HG03066 (cell line): ENCODE measurements around the gene PHKB.
"Not testable (repeated sequence)": the region's sequence is repeated elsewhere in the genome, so short reads cannot be mapped to it uniquely, and the experiment has no call there.

ENCODE experiments used
- ATAC-seq: cut with Tn5 transposase; IDR thresholded peaks from one replicate; pipeline ENCODE4 v1.9.1; 2021; ENCODE audit warnings: low read depth; ENCODE audit not compliant: unreplicated experiment

PHKB gene

DNA sequence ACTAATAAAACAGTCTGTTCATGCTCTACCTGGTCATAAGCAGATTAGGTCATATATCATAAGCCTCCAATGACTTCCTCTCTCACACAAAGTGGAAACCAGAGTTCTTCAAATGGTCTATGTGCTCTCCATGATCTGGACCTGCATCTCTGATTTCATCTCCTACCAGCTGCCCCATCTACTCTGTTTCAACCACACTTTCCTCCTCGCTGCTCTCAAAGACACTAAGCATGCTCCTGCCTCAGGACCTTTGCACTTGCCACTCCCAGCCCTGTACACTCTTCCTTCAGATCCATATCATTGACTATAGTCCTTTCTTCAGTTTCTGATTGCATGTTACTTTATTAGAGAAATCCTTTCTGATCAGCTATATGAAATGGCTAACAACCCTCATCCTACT lies 196.8 kb downstream of the PHKB start:
- ATAC-seq: no peak

GRCh38 chr16:47660540-47660939 lies 199.4 kb downstream of the PHKB start:
- no peak for ATAC-seq

DNA sequence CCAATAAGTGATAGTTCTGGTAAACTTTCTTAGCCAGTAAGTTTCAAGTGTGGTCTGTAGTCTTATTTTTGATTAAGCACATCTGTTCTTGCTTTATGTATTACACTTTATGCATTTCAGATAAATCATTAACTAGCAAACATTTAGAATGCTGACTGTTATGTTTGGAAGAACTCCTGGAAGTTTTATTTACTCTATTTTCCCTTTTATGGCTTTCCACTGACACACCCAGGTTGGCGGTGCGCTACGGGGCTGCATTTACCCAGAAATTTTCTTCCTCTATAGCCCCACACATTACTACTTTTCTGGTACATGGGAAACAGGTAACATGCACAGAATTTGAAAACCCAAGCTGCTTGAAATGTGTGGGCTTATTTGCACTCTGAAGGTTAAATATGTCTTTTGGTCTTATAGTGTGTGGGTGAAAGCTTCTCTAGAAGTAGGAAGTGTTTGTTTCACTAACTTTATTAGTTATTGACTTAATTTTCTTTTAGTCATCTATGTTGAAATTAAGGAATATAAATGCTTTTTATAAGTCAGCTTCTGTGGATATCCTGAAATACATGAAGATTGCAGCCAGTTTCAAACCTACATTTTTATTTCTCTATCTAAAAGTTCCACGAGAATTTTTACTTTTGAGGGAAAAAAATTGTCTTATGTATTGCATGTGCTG lies 203.7 kb downstream of the PHKB start:
- ATAC-seq: no peak

DNA sequence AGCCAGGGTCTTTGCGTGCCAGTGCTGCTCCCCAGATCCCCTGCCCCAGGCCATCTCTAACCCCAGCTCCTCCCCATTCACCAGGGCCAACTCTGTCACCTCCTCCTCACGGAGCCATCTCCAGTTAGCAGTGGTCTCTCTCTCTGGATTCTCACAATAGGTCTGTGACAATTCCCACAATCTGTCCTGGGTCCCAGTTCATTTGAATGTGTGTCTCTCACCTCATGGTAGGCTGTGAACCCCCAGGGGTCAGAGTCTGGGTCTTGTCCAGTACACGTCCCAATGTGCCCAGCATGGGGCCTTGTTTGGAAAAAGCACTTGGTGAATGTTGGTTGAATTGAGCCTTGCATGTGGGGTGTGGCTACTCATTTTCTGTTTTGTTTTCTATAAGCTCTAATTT lies 205.3 kb downstream of the PHKB start:
- ATAC-seq: no peak

DNA sequence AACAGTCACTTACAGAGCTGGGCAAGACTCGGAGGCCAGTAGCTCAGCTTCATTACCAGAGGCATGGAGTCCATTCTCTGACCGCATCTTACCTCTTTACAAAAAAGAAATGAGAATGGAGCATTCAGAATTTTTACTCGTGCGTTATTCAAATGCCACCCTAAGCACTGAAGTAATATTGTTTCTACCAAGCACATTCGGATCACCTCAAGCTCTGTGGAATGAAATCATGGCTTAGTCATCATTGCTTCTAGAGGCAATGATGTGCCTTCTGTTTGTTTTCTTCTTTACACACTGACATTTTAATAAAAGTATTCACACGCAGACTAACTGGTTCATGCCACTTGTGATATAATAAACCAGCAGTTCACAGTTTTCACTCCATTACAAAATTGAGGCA lies 206.8 kb downstream of the PHKB start:
- no peak for ATAC-seq

DNA sequence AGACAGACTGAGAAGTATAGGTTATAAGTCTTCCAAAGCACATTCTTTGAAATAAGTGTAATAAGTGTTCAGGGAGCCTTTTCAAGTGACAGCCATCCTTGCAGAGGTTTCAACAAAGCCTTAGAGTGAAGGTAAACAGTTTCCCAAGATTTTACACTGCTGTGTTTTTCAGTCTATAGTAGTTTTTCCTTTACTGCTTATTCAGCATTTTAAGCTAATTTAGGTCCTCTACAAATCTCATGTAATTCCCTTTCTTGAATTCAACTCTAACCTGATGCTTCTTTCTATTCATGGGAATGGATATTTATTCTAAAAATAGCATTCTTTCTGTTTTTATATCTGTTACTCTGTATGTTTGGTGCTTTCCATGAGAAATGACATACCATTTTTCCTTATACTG lies 211.3 kb downstream of the PHKB start:
- ATAC-seq: no peak

DNA sequence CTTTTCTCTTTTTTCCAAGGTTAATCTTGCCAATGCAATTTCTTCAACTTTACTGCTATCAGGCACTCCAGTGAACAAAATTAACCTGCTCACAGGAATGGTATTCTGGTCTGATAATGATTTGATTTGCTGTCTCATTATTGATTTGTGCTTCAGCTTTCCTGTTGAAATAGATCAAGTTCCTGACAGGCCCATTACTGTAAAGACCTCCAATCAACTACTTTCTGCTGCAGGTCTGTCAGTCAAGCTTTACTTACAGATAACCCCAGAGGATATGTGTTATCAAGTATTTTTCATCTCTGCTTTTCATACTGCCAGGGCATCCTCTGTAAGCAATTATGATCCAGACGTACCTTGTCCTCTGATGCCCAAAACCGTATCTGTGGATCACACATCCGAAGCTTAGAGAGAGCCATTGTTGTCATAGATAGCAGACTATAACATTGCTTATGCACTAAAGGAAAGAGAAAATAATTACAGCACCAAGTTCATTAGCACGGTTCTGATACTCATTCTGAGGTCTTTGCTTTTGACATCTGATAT lies 215.6 kb downstream of the PHKB start:
- no peak for ATAC-seq

GRCh38 chr16:47681571-47681970 lies 220.4 kb downstream of the PHKB start:
- not testable (repeated sequence) for ATAC-seq

DNA sequence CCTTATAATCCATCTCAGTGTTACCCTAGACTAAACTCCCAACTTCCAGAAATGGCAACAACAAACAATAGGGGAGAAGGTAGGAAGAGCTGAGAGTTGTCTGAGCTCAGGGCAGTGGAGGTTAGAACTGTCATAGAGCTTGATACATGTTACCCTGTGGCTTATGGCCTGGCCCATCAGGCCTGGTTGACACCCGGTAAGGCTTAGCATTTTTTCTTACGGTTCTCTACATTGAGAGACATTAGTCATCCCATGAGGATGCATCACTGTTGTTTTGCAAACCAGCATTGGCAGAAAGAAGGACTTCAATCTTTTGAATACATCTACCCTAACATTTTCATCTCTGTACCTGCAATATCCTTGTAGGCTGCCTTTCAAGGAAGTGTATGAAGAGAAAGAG lies 226.6 kb downstream of the PHKB start:
- ATAC-seq: no peak

- no peak for ATAC-seq
Measured at GRCh38 chr16:47693226-47693625, 232.1 kb downstream of the PHKB start.

DNA sequence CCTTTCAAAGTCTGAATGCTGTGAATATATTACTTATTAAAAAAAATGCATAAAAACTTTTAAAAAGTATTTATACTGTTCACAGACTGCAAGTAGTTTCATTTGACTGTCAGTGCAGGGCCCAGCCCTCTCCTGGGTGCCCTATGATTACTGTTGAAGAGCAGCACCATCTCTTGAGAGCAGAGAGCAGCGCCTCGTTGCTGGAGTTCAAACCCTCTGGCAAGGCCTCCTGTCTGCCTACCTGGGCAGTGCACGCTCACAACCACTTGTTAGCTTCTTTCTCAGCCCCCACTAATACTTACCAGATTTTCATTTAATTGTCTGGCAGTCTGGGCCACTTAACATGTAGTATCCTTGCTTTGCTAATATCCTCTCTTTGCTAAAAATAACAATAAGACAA lies 233.4 kb downstream of the PHKB start:
- ATAC-seq: no peak

DNA sequence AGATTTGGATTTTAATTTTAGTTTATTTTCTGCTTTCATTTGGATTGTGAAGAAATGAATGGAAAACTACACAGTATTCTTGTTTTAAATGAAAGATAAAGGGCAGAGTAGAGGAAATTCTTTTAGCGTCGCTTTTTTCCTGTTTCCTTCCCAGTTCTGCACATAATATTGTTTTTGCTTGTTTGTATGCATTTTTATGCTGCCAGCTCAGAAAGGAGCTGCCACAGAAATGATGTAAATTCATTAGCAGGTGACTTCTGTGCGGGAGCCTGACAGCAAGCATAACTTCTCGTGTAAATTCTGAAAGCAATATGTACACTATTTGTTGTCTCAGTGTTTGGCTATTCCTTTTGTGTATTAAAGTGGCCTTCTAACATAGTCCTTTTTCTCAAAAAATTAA lies 234.6 kb downstream of the PHKB start:
- no peak for ATAC-seq

- no peak for ATAC-seq
Measured at GRCh38 chr16:47697826-47698225, 236.7 kb downstream of the PHKB start.

DNA sequence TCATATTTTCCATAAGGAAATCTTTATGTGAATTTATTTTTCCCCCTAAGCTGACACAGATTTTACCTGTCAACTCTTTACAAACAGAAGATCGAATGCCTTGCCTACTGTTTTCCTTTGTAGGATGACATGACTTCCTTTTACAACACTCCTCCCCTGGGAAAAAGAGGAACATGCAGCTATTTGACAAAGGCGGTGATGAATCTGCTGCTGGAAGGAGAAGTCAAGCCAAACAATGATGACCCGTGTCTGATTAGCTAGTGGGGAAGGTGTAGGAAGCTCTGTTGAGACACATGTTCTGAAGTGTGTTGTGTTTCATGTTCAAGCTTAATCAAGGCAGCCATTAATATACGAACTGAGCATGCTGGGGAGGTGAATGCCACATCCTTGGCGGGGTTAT lies 238.0 kb downstream of the PHKB start:
- no peak for ATAC-seq

GRCh38 chr16:47700857-47701587 lies 239.9 kb downstream of the PHKB start:
- ATAC-seq: no peak

GRCh38 chr16:47705266-47705665 lies 244.1 kb downstream of the PHKB start:
- no peak for ATAC-seq

DNA sequence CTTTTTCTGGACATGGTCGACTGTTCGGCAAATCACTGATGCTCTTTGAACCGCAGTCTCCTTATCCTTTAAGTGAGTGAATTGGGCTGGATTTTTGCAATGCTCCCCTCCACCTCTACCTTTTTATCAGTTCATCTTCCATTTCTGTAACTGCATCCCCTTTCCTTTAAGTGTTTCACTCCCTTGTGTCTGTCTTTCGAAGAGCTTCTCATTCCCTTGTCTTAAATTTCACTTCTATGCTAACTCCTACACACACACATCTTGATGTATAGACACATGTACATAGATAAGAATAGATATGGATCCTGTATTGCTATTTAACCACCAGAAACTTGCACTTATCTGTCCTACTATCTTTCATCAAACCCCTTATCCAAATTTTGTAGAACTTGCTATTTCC lies 250.7 kb downstream of the PHKB start:
- ATAC-seq: no peak

- no peak for ATAC-seq
Measured at GRCh38 chr16:47712276-47713224, 251.4 kb downstream of the PHKB start.

DNA sequence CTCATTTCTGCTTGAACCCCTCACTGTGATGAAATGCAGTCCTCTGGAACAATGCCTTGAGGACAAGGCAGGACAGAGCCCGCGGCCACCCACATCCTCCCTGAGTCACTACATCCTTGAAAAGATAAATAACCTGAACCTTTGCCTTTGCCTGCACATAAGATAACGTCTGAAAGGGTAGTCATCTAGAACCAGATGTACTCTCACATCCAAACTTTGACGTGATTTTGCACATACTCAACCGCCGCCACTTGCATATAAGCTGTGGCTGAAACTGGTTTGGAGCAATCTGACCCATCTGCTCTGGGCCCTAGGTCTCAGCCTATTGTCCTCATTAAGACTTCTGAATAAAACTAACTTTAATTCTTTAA lies 252.1 kb downstream of the PHKB start:
- no peak for ATAC-seq

- ATAC-seq: no peak
Measured at GRCh38 chr16:47715442-47716083, 254.4 kb downstream of the PHKB start.

DNA sequence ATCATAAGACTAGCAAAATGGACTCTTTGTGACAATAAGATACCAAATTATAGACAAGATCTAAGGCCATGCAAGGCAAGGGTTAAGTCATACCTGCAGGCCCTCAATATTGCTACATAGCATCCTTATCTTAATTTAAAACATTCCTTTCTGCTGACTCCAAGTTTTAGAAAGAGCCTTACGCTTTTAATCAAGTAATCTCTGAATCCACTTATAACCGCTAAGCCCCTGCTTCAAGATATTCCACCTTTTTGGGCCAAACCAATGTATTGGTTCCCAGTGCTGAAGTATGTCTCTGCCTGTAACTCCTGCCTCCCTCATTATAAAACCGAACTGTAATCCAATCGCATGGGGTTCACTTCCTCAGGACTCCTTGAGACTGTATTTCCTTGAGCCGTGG lies 255.4 kb downstream of the PHKB start:
- ATAC-seq: no peak
